Breast epithelium (tissue), 3 donors: Measurements from ENCODE around the gene SPOCK1.

Source experiments
- POLR2AphosphoS5 ChIP-seq, 3 donors: sonication (generic); formaldehyde crosslinking; IDR thresholded peaks; one replicate each; pipeline ENCODE4 v1.6.1; 2017; ENCODE audit warnings: antibody characterized with exemption in 3 of 3
- TF ChIP-seq, protein P1 (sequence below), 3 donors: fragments of 450-650 bp; IDR thresholded peaks; one replicate each; pipeline ENCODE4 v1.5.1; 2016 to 2017; ENCODE audit warnings: antibody characterized with exemption in 3 of 3, mild to moderate bottlenecking in 3 of 3, moderate library complexity in 3 of 3

DNA sequence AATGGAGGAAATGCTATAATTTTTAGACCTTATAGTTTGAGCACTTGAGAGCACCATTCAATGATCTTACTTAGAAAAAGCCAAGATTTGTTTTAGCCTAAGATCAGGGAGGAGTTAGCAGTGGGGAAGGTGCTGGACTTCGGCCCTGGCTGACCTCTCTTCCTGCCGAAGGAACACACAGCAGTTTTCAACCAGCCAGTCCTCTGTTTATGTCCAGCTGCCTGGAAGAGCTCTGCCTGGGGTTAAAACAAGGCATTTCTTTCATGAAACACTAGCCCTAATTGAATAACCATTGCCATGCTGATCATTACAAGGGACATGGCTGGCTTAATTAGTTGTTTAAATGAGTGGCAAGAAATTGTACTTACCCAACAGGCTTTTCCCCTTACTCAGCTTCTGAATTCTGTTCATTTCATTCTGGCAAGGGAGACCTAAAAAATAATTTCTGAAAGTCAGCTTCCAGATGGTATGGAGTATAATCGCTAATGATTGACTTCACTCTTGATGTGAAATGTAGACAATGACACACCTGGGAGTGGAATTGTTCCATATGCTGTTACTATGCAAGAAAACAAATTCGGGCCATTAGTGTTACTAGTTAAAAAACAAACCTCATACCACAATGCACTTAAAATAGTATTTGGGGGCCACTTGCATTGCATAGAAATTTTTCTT lies 514.2 kb downstream of the SPOCK1 start:
- TF ChIP-seq, protein P1, sequence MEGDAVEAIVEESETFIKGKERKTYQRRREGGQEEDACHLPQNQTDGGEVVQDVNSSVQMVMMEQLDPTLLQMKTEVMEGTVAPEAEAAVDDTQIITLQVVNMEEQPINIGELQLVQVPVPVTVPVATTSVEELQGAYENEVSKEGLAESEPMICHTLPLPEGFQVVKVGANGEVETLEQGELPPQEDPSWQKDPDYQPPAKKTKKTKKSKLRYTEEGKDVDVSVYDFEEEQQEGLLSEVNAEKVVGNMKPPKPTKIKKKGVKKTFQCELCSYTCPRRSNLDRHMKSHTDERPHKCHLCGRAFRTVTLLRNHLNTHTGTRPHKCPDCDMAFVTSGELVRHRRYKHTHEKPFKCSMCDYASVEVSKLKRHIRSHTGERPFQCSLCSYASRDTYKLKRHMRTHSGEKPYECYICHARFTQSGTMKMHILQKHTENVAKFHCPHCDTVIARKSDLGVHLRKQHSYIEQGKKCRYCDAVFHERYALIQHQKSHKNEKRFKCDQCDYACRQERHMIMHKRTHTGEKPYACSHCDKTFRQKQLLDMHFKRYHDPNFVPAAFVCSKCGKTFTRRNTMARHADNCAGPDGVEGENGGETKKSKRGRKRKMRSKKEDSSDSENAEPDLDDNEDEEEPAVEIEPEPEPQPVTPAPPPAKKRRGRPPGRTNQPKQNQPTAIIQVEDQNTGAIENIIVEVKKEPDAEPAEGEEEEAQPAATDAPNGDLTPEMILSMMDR (IDR thresholded peaks at IDR 0.05): no peak
- TF ChIP-seq POLR2AphosphoS5 (IDR thresholded peaks at IDR 0.05): no peak
